HS-27A (cell line): Measurements from ENCODE around the gene CFHR5.
"Not testable (repeated sequence)": the region's sequence is repeated elsewhere in the genome, so short reads cannot be mapped to it uniquely, and the experiment has no call there.

Experiments
- DNase-seq: peaks from one replicate; pipeline ENCODE4 v3.0.0-alpha.2; 2012; ENCODE audit warnings: low read depth, missing footprints

The CFHR5 gene

GRCh38 chr1:196977278-196977677, at the start of gene CFHR5:
Gene CFHR5, plus strand, starts transcription at chr1:196977556. Its CDS starts 109 bp downstream, at chr1:196977665.
- DNase-seq, result no peak

GRCh38 chr1:196932853-196933252, 44.5 kb upstream of the CFHR5 start:
- DNase-seq, result not testable (repeated sequence)

GRCh38 chr1:196933531-196934189, 43.7 kb upstream of the CFHR5 start:
- DNase-seq, result no peak

- not testable (repeated sequence) for DNase-seq
These were observed 35.9 kb upstream of the CFHR5 start for GRCh38 chr1:196941474-196941873.

- not testable (repeated sequence) for DNase-seq
These were observed 33.8 kb upstream of the CFHR5 start, which contains the start of gene CFHR2 for GRCh38 chr1:196943568-196943967. Gene CFHR2, plus strand, starts transcription at chr1:196943738. Its CDS starts 143 bp downstream, at chr1:196943881.

GRCh38 chr1:196951711-196952394, 25.5 kb upstream of the CFHR5 start:
- DNase-seq, result no peak

GRCh38 chr1:196954778-196955177, 22.6 kb upstream of the CFHR5 start:
- no peak for DNase-seq

GRCh38 chr1:196955926-196956325, 21.4 kb upstream of the CFHR5 start:
- DNase-seq, result no peak

- no peak for DNase-seq
These were observed 16.5 kb upstream of the CFHR5 start for GRCh38 chr1:196960854-196961253.

- DNase-seq, result no peak
These were observed 7.2 kb upstream of the CFHR5 start for GRCh38 chr1:196970182-196970581.

GRCh38 chr1:196976278-196976677, 1.1 kb upstream of the CFHR5 start:
- no peak for DNase-seq

GRCh38 chr1:196980859-196981258, 3.5 kb downstream of the CFHR5 start:
- DNase-seq, result no peak

- not testable (repeated sequence) for DNase-seq
These were observed 4.9 kb downstream of the CFHR5 start for GRCh38 chr1:196982247-196982646.

GRCh38 chr1:196991919-196992651, 14.7 kb downstream of the CFHR5 start:
- DNase-seq, result not testable (repeated sequence)

GRCh38 chr1:196993916-196994315, 16.6 kb downstream of the CFHR5 start:
- DNase-seq, result no peak

GRCh38 chr1:196997423-196997822, 20.1 kb downstream of the CFHR5 start:
- peak; percentile 33 for DNase-seq

GRCh38 chr1:197001828-197002227, 24.5 kb downstream of the CFHR5 start:
- DNase-seq, result no peak

- no peak for DNase-seq
These were observed 25.8 kb downstream of the CFHR5 start for GRCh38 chr1:197003132-197003531.

- no peak for DNase-seq
These were observed 31.5 kb downstream of the CFHR5 start for GRCh38 chr1:197008861-197009260.

GRCh38 chr1:197011614-197012013, 34.3 kb downstream of the CFHR5 start:
- DNase-seq, result no peak

GRCh38 chr1:197013234-197013633, 35.9 kb downstream of the CFHR5 start:
- no peak for DNase-seq

- DNase-seq, result no peak
These were observed 39.4 kb downstream of the CFHR5 start for GRCh38 chr1:197016751-197017150.
